ENCODE results near the gene MTR.

DNA sequence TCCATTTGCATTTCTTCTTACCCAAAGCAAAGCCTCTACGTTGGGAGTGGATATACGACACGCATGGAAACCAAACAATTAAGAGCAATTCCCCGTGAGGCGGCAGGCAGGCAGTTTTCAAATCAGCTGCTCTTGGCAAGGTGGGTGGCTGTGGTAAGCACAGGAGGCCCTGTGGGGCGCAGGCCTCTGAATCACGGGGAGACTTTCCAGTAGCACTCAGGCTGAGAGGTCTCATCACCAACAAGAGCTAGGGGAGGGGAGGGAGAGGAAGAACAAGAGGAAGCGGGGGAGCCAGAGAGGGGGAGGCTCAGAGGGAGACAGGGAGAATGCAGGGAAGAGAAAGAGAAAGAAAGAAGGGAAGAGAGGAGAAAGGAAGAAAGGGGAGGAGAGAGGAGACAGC, 152.7 kb downstream of the MTR start:
- TF ChIP-seq, protein P1, sequence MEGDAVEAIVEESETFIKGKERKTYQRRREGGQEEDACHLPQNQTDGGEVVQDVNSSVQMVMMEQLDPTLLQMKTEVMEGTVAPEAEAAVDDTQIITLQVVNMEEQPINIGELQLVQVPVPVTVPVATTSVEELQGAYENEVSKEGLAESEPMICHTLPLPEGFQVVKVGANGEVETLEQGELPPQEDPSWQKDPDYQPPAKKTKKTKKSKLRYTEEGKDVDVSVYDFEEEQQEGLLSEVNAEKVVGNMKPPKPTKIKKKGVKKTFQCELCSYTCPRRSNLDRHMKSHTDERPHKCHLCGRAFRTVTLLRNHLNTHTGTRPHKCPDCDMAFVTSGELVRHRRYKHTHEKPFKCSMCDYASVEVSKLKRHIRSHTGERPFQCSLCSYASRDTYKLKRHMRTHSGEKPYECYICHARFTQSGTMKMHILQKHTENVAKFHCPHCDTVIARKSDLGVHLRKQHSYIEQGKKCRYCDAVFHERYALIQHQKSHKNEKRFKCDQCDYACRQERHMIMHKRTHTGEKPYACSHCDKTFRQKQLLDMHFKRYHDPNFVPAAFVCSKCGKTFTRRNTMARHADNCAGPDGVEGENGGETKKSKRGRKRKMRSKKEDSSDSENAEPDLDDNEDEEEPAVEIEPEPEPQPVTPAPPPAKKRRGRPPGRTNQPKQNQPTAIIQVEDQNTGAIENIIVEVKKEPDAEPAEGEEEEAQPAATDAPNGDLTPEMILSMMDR (IDR thresholded peaks at IDR 0.05): no peak
- TF ChIP-seq POLR2A (IDR thresholded peaks at IDR 0.05): no peak

Measured in thyroid gland (tissue), 4 donors.